ENCODE measurements around the gene MYO5B. TPM values are rescaled to one million over a fixed set of nuclear protein-coding genes. Genes with fewer than 3 reads are reported as not detected.

The MYO5B gene
- total RNA-seq, 1 donor from 2014 or later = 63.1 TPM

- no peak for DNase-seq (ENCODE audit: low spot score)
Measured at GRCh38 chr18:50151926-50152325, 43.0 kb downstream of the MYO5B start.

- DNase-seq (ENCODE audit: low spot score) = no peak
Measured at GRCh38 chr18:50144540-50144939, 50.4 kb downstream of the MYO5B start.

DNA sequence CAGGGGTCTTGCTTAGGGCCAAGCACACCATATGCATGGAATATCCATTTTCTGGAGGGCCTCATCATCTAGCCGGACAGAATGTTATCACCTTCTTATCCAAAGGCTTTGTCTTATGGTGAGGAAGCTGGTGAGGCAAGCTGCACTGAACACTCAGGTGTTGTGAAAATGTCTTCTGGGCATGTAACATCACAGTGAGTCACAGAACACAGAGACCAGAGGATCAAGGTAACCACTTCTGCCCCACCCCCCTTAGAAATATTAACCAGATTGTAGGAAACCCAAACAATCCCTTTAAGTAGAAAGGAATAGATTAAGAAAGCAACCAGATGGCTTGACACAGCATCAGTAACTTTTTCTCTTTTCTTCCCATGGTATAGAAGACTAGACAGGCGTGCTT, 51.1 kb downstream of the MYO5B start:
- DNase-seq (ENCODE audit: low spot score) = peak; percentile 38

- no peak for DNase-seq (ENCODE audit: low spot score)
Measured at GRCh38 chr18:50143294-50143693, 51.7 kb downstream of the MYO5B start.

GRCh38 chr18:50142441-50143120, 52.4 kb downstream of the MYO5B start:
- DNase-seq (ENCODE audit: low spot score) = no peak

DNA sequence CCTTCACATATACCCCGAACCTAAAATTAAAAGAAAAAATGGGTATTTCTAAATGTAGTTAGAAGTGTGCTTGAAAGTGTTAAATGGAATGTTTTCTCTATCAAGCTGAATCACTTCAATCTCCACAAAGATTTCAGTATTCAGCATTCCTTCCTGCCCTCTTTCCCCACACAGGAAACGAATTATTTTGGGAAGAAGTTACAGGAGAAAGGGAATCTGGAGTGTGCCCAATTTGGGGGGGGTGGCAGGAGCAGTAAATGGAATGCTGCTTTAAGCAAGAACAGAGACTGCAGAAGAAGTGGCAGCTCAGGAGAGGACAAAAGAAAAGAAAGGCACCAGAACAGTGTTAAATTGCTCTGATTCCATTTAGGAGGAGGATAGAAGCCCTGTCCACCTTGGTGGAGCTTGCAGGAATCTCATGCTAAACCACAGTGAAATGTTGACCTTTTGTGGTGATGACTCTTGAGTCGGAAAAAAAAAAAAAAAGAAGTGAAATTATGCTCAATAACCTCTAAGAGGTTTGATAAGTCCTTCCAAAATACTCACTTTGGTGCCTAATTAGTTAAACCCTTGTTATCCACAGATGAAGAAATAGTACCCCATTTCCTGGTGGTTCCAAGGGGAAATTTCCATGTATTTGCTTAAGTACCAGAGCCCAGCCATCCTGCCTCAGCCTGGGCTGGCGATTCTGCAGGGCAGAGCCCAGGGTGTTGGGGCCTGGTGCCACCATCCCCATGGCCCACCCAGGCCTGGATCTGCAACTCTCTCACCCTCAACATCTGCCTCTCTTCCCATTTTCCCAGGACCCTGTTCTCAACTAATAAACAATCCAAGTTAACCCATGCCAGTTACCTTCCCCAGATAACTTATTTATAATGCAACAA, 56.5 kb downstream of the MYO5B start:
- DNase-seq (ENCODE audit: low spot score) = no peak

GRCh38 chr18:50135903-50136302, 59.0 kb downstream of the MYO5B start:
- DNase-seq (ENCODE audit: low spot score) = no peak

DNA sequence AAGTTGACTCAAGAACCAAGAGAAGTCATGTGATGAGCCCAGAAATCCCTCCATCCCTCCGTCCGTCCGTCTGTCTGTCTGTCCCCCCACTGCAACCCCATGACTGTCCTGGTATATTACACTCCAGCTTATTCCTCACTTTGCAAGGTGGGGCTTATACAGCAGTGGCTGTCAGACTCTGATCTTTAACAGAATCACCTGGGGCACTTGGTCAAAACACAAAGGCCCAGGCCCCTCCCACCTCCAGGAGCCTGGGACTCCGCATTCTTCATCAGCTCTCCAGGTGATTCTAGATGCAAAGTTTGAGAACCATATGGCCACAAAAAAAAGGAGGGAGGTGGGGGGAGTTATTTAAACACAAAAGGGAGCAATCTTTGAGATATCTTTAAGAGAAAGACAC, 61.4 kb downstream of the MYO5B start:
- no peak for DNase-seq (ENCODE audit: low spot score)

- no peak for DNase-seq (ENCODE audit: low spot score)
Measured at GRCh38 chr18:50131591-50131990, 63.4 kb downstream of the MYO5B start.

- peak; percentile 68 for DNase-seq (ENCODE audit: low spot score)
Measured at GRCh38 chr18:50128506-50129271, 66.3 kb downstream of the MYO5B start.

DNA sequence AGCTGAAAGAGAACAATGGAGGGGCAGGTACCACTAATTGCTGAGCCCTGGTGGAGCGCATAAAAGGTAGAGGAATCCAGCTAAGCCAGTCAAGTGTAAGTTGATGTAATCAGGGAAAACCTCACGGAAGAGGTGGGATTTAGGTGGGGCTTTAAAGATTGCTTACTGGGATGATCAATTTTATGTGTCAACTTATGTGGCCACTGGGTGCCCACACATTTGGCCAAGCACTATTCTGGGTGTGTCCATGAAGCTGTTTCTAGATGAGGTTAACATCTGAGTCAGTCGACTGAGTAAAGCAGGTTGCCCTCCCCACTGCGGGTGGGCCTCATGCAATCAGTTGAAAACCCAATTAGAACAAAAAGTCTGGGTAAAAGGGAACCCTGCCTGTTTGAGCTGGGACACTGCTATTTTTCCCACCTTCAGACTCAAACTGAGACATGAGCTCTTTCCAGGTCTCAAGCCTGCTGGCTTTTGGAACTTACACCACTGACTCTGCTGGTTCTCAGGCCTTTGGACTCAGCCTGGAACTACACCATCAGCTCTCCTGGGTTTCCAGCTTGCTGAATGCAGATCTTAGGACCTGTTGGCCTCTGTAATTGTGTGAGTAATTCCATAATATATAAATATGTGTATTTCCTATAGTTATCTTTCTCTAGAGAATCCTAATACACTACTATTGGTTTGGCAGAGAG, 67.3 kb downstream of the MYO5B start:
- no peak for DNase-seq (ENCODE audit: low spot score)

DNA sequence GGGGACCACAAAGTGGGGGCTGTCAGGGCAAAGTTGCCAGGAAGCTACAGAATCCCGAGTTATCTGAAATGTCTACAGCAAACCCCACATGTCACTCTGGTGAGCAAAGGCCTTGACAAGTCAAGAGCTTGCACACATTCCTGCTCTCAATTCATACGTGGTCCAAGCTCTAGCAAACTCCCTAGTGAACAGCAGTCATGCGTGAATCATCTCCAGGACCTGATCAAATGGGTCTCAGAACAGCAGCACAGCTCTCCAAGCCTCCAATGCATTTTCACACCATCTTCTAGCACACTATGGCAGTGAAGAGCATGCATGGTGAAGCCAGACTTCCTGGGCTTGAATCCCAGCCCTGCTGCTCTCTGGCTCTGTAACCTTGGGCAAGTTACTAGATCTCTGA, 68.5 kb downstream of the MYO5B start:
- no peak for DNase-seq (ENCODE audit: low spot score)

DNA sequence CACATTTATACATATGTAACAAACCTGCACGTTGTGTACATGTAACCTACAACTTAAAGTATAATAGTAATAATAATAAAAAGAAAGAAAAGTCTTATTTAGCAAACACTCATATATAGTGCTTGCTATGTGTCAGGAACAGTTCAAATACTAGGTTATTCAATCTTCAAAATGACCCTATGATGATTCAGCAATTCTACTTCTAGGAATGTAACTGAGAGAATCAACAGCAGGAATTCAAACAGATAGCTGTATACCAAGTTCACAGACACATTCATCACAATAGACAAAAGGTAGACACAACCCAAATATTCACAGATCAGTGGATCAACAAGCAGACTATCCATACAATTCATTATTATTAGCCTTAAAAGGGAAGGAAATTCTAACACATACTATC, 69.5 kb downstream of the MYO5B start:
- DNase-seq (ENCODE audit: low spot score) = no peak

GRCh38 chr18:50119296-50119695, 75.7 kb downstream of the MYO5B start:
- DNase-seq (ENCODE audit: low spot score) = no peak

DNA sequence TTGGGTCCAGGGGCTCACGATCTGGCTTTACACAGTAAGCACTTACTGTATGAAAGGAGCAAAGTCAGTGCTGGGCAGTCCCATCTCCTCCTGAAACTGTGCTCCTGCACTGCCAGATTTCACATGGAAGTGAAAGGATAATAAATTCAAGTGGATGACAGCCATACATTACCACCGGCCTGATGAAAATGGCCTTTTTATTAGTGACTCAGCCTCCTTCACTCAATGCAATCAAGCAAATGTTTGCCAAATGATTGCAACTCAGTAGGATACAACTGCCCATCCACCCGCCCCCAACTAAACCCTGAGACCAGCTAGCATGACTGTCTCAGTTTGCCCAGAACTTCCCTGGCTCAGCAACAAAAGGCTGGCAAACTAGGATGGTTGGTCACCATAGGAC, 77.1 kb downstream of the MYO5B start:
- no peak for DNase-seq (ENCODE audit: low spot score)

DNA sequence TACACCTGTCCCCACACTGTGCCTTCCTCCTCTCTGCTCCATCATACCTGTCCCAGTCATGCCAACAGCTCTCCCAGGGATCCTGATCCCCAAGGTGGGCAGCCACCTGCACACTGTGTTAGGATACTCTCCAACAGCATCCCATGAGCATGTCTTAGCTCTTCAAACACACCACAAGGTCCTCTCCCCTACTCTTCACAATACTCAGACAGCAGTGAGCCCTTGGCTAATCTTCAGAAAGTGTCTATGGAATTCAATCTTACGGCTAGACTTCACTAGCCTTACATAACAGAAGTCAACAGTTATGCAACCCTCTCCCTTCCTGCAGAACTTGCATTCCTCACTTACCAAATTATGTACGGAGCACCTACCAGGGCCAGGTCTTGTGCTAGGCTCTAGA, 79.9 kb downstream of the MYO5B start:
- no peak for DNase-seq (ENCODE audit: low spot score)

DNA sequence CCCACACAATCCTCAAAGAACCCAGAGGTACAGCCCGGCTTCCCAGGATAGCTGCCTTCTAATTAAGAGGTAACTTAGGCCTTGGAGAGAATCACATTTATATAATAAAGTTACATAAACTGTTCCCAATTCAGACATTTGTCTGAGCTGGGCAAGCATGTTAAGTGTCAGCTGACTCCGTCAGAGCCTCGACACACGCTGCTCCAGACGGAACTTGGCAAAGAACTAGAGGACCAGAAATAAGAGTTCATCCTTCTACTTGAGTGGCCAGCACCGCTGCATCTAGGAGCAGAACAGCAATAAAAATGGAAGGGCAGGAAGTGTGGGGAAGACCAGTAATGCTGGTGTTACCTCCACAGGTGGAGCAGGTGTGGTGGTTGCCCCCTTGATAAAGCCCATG, 80.5 kb downstream of the MYO5B start:
- DNase-seq (ENCODE audit: low spot score) = no peak

- no peak for DNase-seq (ENCODE audit: low spot score)
Measured at GRCh38 chr18:50113726-50114125, 81.2 kb downstream of the MYO5B start.

DNA sequence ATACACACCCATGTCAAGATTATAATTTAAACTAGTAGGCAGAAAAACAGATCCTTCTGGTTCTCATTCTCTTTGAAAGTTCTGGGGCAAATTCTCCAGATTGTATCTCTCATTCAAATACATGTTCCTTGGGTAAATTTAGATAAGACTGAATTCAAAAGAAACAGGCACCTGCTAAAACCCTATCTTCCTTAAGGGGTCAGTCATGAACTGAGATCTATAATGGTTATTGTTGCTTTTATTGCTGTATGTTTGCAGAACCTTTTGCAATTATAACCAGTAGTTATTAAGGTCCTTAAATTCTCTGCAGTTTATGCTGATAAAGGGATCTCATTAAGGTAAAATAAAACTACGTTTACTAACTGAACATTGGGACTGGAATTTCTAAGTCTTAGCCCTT, 83.5 kb downstream of the MYO5B start:
- DNase-seq (ENCODE audit: low spot score) = no peak

- DNase-seq (ENCODE audit: low spot score) = no peak
Measured at GRCh38 chr18:50107468-50107977, 87.4 kb downstream of the MYO5B start.

DNA sequence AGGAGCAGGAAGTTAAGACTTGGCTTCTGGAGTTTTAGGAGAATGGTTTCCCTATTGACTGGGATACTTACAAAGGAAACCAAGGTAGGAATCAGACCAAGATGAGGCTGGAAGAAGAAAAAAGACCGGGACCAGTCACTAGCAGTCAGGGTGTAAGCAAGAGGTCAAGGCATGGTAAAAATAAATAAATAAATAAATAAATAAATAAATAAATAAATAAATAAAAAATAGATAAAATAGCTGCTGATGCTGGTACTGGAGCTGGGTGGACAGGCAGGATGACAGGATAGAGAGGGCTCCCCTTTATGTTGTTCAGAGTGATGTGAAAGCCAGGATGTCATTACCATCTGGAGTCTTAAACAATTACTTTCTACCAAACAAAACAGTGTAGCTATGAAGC, 89.9 kb downstream of the MYO5B start:
- DNase-seq (ENCODE audit: low spot score) = no peak

DNA sequence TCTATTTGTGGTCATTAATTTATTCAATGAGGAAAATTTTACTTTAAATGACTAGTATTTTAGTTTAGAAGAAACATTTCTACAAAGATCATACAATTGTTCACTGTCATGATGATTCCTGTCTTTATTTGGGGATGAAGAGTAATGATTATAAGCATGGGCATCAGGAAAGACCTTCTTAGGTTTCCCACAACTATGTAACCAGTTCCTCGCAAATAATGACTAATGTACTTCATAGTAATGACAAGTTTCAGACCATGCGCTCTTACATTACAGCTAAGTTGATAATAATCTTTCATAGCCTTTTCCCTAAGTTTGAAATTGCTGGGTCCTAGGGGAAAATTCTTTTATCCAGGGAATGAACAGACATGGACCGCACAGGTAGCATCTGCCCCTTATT, 90.5 kb downstream of the MYO5B start:
- DNase-seq (ENCODE audit: low spot score) = no peak
